GM10248 (cell line): Measurements from ENCODE around the gene A2ML1.

Source experiments
- CTCF ChIA-PET: fragments of 300-600 bp; sonication (Branson Sonifier 250); formaldehyde crosslinking; extraction: SDS; loops from one replicate; lab custom pipeline; 2021; ENCODE audit warnings: antibody characterized with exemption; lab: Yijun Ruan, JAX
- POLR2A ChIA-PET: fragments of 350-650 bp; sonication (Branson Sonifier 250); formaldehyde crosslinking; extraction: SDS; loops from one replicate; lab custom pipeline; 2020; ENCODE audit warnings: antibody characterized with exemption; lab: Yijun Ruan, JAX
- DNase-seq: peaks from one replicate; pipeline ENCODE4 v3.0.0; 2012; ENCODE audit errors: extremely low spot score
- TF ChIP-seq, protein P1 (sequence below): IDR thresholded peaks from 2 replicates; pipeline ENCODE4 v1.5.1; 2012; ENCODE audit warnings: mild to moderate bottlenecking, low read depth; ENCODE audit errors: extremely low read depth, missing control alignments, control extremely low read depth

A2ML1 gene

GRCh38 chr12:8840938-8841633, 18.7 kb downstream of the A2ML1 start:
- no peak for DNase-seq
- CTCF ChIA-PET, result interaction anchor here (1.3 to 2.1 kb wide), 3 partner anchors 11 to 49 kb away, joined by 3 to 6 read pairs (median 4); no protein-coding TSS in a partner anchor
- TF ChIP-seq, protein P1, sequence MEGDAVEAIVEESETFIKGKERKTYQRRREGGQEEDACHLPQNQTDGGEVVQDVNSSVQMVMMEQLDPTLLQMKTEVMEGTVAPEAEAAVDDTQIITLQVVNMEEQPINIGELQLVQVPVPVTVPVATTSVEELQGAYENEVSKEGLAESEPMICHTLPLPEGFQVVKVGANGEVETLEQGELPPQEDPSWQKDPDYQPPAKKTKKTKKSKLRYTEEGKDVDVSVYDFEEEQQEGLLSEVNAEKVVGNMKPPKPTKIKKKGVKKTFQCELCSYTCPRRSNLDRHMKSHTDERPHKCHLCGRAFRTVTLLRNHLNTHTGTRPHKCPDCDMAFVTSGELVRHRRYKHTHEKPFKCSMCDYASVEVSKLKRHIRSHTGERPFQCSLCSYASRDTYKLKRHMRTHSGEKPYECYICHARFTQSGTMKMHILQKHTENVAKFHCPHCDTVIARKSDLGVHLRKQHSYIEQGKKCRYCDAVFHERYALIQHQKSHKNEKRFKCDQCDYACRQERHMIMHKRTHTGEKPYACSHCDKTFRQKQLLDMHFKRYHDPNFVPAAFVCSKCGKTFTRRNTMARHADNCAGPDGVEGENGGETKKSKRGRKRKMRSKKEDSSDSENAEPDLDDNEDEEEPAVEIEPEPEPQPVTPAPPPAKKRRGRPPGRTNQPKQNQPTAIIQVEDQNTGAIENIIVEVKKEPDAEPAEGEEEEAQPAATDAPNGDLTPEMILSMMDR, result no peak
- POLR2A ChIA-PET, result no interaction called here

GRCh38 chr12:8841778-8842177, 19.4 kb downstream of the A2ML1 start:
- CTCF ChIA-PET, result interaction anchor here (1.3 to 2.1 kb wide), 3 partner anchors 11 to 48 kb away, joined by 3 to 6 read pairs (median 4); no protein-coding TSS in a partner anchor

DNA sequence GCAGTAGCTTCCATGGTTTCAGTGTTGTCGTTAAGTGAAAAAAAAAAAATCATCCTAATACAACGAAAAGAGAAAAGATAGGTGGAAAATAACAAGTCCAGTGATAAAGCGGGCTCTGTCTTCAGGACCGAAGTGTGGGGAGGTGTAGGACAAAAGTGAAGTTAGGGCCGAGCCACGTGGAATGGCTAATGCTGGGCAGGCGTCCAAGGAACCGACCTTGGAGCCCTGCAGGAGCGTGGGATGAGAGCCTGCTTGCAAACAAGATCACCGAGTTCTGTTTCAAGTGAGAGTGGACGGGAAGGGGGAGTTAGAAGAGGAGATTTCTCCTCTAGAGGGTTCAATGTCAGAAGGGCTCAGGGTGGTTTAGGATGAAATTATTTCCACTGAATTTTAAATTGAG, 22.2 kb downstream of the A2ML1 start:
- TF ChIP-seq, protein P1, result no peak
- ChIA-PET POLR2A (no interaction called here), CTCF (no interaction called here)
- DNase-seq, result no peak

More at GRCh38 chr12:8841778-8842177, 19.4 kb downstream of the A2ML1 start:
- DNase-seq, result no peak
- TF ChIP-seq, protein P1, result no peak
- POLR2A ChIA-PET, result no interaction called here

- no peak for DNase-seq
- ChIA-PET CTCF (interaction anchor here (1.3 kb wide), 1 partner anchor 44 kb away, joined by 4 read pairs; no protein-coding TSS in a partner anchor), POLR2A (no interaction called here)
- TF ChIP-seq, protein P1, result no peak
These were observed 23.9 kb downstream of the A2ML1 start for GRCh38 chr12:8846305-8846704.

DNA sequence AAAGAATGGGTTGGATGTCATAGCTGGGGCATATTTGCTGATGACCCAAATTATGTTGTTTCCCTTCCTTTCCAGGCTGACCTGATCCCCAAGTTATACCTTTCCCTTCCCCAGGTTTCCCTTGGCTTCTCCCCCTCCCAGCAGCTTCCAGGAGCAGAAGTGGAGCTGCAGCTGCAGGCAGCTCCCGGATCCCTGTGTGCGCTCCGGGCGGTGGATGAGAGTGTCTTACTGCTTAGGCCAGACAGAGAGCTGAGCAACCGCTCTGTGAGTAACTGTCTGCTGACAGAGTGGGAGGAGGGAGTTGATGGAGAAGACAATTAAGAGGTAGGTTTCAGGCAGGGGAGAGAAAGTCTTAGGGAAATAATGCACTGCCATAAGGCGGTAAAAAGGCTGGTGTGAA, 25.0 kb downstream of the A2ML1 start:
- no peak for DNase-seq
- ChIA-PET CTCF (interaction anchor here (0.8 to 1.3 kb wide), 2 partner anchors 43 to 190 kb away, joined by 3 to 4 read pairs; no protein-coding TSS in a partner anchor), POLR2A (no interaction called here)
- TF ChIP-seq, protein P1, result no peak

GRCh38 chr12:8849876-8850275, 27.5 kb downstream of the A2ML1 start:
- TF ChIP-seq, protein P1, result no peak
- DNase-seq, result no peak
- ChIA-PET POLR2A (no interaction called here), CTCF (no interaction called here)
